Measurements from ENCODE around the gene SURF1. TPM values are rescaled to one million over a fixed set of nuclear protein-coding genes. Genes with fewer than 3 reads are reported as not detected.

Gene SURF1
- total and polyA plus RNA-seq, 9 of the 15 experiments (the other 6 are each of a cell fraction or from before 2014, with no cell fraction given), result 16.1 to 31.3 (median 20.9) TPM

DNA sequence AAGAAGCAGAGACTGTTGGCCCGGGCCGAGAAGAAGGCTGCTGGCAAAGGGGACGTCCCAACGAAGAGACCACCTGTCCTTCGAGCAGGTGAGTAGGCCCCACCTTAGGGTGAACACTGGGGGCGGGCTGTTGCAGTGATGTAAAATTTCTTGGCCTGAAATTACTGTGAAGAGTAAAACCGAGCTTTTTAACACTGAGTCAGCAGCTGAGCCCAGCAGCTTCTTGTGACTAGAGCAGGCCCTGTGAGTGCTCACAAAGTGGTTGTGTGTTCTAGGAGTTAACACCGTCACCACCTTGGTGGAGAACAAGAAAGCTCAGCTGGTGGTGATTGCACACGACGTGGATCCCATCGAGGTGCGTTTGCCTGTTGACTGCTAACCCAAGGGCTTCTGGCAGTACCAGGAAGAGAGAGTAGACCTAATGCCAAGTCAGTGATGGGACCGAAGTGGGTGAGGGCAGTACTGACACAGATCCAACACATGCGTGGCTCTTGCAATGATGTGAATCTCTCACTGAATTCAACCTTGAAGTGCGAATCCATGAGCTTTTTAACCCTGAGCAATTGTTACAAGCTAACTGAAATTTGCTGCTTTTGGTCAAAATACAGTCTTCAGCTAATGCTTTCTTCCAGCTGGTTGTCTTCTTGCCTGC, 6.2 kb downstream of the SURF1 start (continued):
- TF ChIP-seq, protein P1, sequence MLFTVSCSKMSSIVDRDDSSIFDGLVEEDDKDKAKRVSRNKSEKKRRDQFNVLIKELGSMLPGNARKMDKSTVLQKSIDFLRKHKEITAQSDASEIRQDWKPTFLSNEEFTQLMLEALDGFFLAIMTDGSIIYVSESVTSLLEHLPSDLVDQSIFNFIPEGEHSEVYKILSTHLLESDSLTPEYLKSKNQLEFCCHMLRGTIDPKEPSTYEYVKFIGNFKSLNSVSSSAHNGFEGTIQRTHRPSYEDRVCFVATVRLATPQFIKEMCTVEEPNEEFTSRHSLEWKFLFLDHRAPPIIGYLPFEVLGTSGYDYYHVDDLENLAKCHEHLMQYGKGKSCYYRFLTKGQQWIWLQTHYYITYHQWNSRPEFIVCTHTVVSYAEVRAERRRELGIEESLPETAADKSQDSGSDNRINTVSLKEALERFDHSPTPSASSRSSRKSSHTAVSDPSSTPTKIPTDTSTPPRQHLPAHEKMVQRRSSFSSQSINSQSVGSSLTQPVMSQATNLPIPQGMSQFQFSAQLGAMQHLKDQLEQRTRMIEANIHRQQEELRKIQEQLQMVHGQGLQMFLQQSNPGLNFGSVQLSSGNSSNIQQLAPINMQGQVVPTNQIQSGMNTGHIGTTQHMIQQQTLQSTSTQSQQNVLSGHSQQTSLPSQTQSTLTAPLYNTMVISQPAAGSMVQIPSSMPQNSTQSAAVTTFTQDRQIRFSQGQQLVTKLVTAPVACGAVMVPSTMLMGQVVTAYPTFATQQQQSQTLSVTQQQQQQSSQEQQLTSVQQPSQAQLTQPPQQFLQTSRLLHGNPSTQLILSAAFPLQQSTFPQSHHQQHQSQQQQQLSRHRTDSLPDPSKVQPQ (CRISPR knock-in tag; IDR thresholded peaks at IDR 0.05; ENCODE audit: borderline replicate concordance), result no peak
- TF ChIP-seq HDAC3 (IDR thresholded peaks at IDR 0.05; ENCODE audit: borderline replicate concordance, partially characterized antibody) (no peak), RBM22 (IDR thresholded peaks at IDR 0.05; ENCODE audit: low read depth, low read length, poor library complexity, severe bottlenecking) (no peak), ZKSCAN8 (CRISPR knock-in tag; IDR thresholded peaks at IDR 0.05) (no peak), POLR2A (conservative IDR thresholded peaks at IDR 0.05) (peak; percentile 14; the same call in 1 of the 2 replicates), ZNF354B (CRISPR knock-in tag; IDR thresholded peaks at IDR 0.05) (no peak), SUPT5H (IDR thresholded peaks at IDR 0.05) (no peak), SMARCC2 (IDR thresholded peaks at IDR 0.05; ENCODE audit: low read depth) (no peak), MTA3 (IDR thresholded peaks at IDR 0.05; ENCODE audit: borderline replicate concordance) (no peak), ZNF239 (CRISPR knock-in tag; IDR thresholded peaks at IDR 0.05) (no peak), CEBPB (tag; IDR thresholded peaks at IDR 0.05) (no peak), TOE1 (IDR thresholded peaks at IDR 0.05; ENCODE audit: borderline replicate concordance) (no peak), TOE1 (CRISPR knock-in tag; IDR thresholded peaks at IDR 0.05; ENCODE audit: borderline replicate concordance, low read depth) (no peak), PURB (CRISPR knock-in tag; IDR thresholded peaks at IDR 0.05; ENCODE audit: low read depth) (no peak), SMARCA5 (IDR thresholded peaks at IDR 0.05) (no peak), HNRNPH1 (optimal IDR thresholded peaks at IDR 0.05; ENCODE audit: low read depth, low read length) (no peak), ZNF75A (CRISPR knock-in tag; IDR thresholded peaks at IDR 0.05) (no peak)
- TF ChIP-seq, protein P2, sequence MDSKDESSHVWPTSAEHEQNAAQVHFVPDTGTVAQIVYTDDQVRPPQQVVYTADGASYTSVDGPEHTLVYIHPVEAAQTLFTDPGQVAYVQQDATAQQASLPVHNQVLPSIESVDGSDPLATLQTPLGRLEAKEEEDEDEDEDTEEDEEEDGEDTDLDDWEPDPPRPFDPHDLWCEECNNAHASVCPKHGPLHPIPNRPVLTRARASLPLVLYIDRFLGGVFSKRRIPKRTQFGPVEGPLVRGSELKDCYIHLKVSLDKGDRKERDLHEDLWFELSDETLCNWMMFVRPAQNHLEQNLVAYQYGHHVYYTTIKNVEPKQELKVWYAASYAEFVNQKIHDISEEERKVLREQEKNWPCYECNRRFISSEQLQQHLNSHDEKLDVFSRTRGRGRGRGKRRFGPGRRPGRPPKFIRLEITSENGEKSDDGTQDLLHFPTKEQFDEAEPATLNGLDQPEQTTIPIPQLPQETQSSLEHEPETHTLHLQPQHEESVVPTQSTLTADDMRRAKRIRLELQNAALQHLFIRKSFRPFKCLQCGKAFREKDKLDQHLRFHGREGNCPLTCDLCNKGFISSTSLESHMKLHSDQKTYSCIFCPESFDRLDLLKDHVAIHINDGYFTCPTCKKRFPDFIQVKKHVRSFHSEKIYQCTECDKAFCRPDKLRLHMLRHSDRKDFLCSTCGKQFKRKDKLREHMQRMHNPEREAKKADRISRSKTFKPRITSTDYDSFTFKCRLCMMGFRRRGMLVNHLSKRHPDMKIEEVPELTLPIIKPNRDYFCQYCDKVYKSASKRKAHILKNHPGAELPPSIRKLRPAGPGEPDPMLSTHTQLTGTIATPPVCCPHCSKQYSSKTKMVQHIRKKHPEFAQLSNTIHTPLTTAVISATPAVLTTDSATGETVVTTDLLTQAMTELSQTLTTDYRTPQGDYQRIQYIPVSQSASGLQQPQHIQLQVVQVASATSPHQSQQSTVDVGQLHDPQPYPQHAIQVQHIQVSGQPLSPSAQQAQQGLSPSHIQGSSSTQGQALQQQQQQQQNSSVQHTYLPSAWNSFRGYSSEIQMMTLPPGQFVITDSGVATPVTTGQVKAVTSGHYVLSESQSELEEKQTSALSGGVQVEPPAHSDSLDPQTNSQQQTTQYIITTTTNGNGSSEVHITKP (IDR thresholded peaks at IDR 0.05; ENCODE audit: partially characterized antibody), result no peak
